ENCODE measurements around the gene MT1M.

- TF ChIP-seq EZH2phosphoT487 (conservative IDR thresholded peaks at IDR 0.05; ENCODE audit: low read length) (no peak), CTCF (IDR thresholded peaks at IDR 0.05; ENCODE audit: insufficient read depth, low read length, poor library complexity, severe bottlenecking) (no peak)
Measured at GRCh38 chr16:56669840-56670619, 37.6 kb downstream of the MT1M start.
